Hepatocyte (in vitro differentiated cells): ENCODE results near the gene RNF213. TPM values are rescaled to one million over a fixed set of nuclear protein-coding genes. Genes with fewer than 3 reads are reported as not detected.
"Not testable (repeated sequence)": the region's sequence is repeated elsewhere in the genome, so short reads cannot be mapped to it uniquely, and the experiment has no call there.

ENCODE experiments used
- DNase-seq: peaks from one replicate; pipeline ENCODE4 v3.0.0-alpha.2; 2016; ENCODE audit warnings: low spot score
- H2AFZ ChIP-seq: fragments of 200-600 bp; sonication (generic); 2 replicates; pipeline ENCODE4 v1.6.0; 2016; ENCODE audit warnings: antibody characterized with exemption, mild to moderate bottlenecking
- H3K27ac ChIP-seq: fragments of 200-600 bp; sonication (generic); 2 replicates; pipeline ENCODE4 v1.5.1; 2016; ENCODE audit warnings: mild to moderate bottlenecking
- H3K27me3 ChIP-seq: fragments of 200-600 bp; sonication (generic); 2 replicates; pipeline ENCODE4 v1.6.1; 2016
- H3K36me3 ChIP-seq: fragments of 200-600 bp; sonication (generic); replicated peaks from 2 replicates; pipeline ENCODE4 v1.5.1; 2016; ENCODE audit warnings: low read depth; ENCODE audit not compliant: insufficient read depth
- H3K4me1 ChIP-seq: fragments of 200-600 bp; sonication (generic); 2 replicates; pipeline ENCODE4 v1.5.1; 2016; ENCODE audit warnings: mild to moderate bottlenecking, moderate library complexity; ENCODE audit not compliant: insufficient read depth
- H3K4me2 ChIP-seq: fragments of 200-600 bp; sonication (generic); 2 replicates; pipeline ENCODE4 v1.6.0; 2016
- H3K4me3 ChIP-seq: fragments of 200-600 bp; sonication (generic); 2 replicates; pipeline ENCODE4 v1.5.1; 2016; ENCODE audit warnings: mild to moderate bottlenecking
- H3K79me2 ChIP-seq: fragments of 200-600 bp; sonication (generic); 2 replicates; pipeline ENCODE4 v1.6.0; 2017; ENCODE audit warnings: mild to moderate bottlenecking
- H3K9me2 ChIP-seq: fragments of 200-600 bp; sonication (generic); replicated peaks from 2 replicates; pipeline ENCODE4 v1.6.0; 2017; ENCODE audit warnings: mild to moderate bottlenecking; ENCODE audit not compliant: insufficient read depth
- H3K9me3 ChIP-seq: fragments of 200-600 bp; sonication (generic); 2 replicates; pipeline ENCODE4 v1.5.1; 2016; ENCODE audit warnings: low read depth, mild to moderate bottlenecking
- H4K20me1 ChIP-seq: fragments of 200-600 bp; sonication (generic); 2 replicates; pipeline ENCODE4 v1.6.0; 2016; ENCODE audit warnings: mild to moderate bottlenecking; ENCODE audit not compliant: insufficient read depth, poor library complexity, severe bottlenecking
- CTCF ChIP-seq: fragments of 200-600 bp; sonication (generic); IDR thresholded peaks from 2 replicates; pipeline ENCODE4 v1.5.1; 2016; ENCODE audit warnings: antibody characterized with exemption, mild to moderate bottlenecking; ENCODE audit not compliant: poor library complexity
- EZH2 ChIP-seq: fragments of 200-600 bp; sonication (generic); IDR thresholded peaks from 2 replicates; pipeline ENCODE4 v1.6.1; 2016; ENCODE audit warnings: antibody characterized with exemption, mild to moderate bottlenecking, borderline replicate concordance
- EZH2phosphoT487 ChIP-seq: fragments of 200-600 bp; sonication (generic); IDR thresholded peaks from one replicate; pipeline ENCODE4 v1.6.1; 2018; ENCODE audit warnings: antibody characterized with exemption, mild to moderate bottlenecking, low read depth, moderate library complexity; ENCODE audit not compliant: unreplicated experiment, severe bottlenecking
- WGBS: methylation state at CpG from one replicate; pipeline ENCODE4 v1.1.6; 2016; ENCODE audit warnings: low lambda C conversion rate; ENCODE audit errors: missing lambda C conversion rate; 5-methylcytosine and 5-hydroxymethylcytosine counted together
- polyA plus RNA-seq: library from polyadenylated mRNA; unstranded; fragments of >200 nt; fragmentation: Nextera tagmentation; extraction: Ambion mirVana; gene quantifications from 2 replicates; pipeline ENCODE4 v1.2.1, GENCODE V29; 2016
- total RNA-seq: library from RNA; depleted of rRNA; stranded (reverse); fragments of >200 nt; gene quantifications from 2 replicates; pipeline ENCODE4 v1.2.3, GENCODE V29; 2014

Gene RNF213
- total and polyA plus RNA-seq, 2 experiments from 2014 or later, result 21.1 to 57.4 TPM

- no peak overlapping the region for H3K27ac ChIP-seq
- no peaks in the 10 kb centered on the region for H3K4me1 ChIP-seq
- H4K20me1 ChIP-seq, result no peaks in the 10 kb centered on the region
- H3K9me3 ChIP-seq, result no peaks in the 10 kb centered on the region
- H2AFZ ChIP-seq, result no peak overlapping the region
- H3K4me3 ChIP-seq, result no peak overlapping the region
- no peak overlapping the region for H3K4me2 ChIP-seq
- no peak for TF ChIP-seq CTCF
- TF ChIP-seq EZH2, result no peak
- TF ChIP-seq EZH2phosphoT487, result no peak
- no peaks in the 10 kb centered on the region for H3K79me2 ChIP-seq
- no peak for DNase-seq
- H3K36me3 ChIP-seq, result no peaks in the 10 kb centered on the region
- WGBS, result 97% methylated on average over 26 of the region's 26 CpGs
- H3K27me3 ChIP-seq, result no peaks in the 10 kb centered on the region
- H3K9me2 ChIP-seq, result no peaks in the 10 kb centered on the region
These were observed 16.9 kb upstream of the RNF213 start for GRCh38 chr17:80243526-80244433.

- not testable (repeated sequence) for H3K27me3 ChIP-seq, H3K79me2 ChIP-seq, H4K20me1 ChIP-seq, H3K4me2 ChIP-seq, H2AFZ ChIP-seq, H3K4me3 ChIP-seq, H3K9me3 ChIP-seq, H3K27ac ChIP-seq, H3K36me3 ChIP-seq, H3K9me2 ChIP-seq, H3K4me1 ChIP-seq, DNase-seq
- 95% methylated on average over 6 of the region's 6 CpGs for WGBS
These were observed 16.2 kb upstream of the RNF213 start for GRCh38 chr17:80244448-80244847.

GRCh38 chr17:80244871-80245509, 15.7 kb upstream of the RNF213 start:
- Histone ChIP-seq H3K79me2 (no peaks in the 10 kb centered on the region), H3K9me2 (no peaks in the 10 kb centered on the region), H3K27me3 (no peaks in the 10 kb centered on the region), H2AFZ (no peak overlapping the region), H4K20me1 (no peaks in the 10 kb centered on the region), H3K9me3 (no peaks in the 10 kb centered on the region), H3K27ac (no peak overlapping the region), H3K4me1 (no peaks in the 10 kb centered on the region), H3K4me2 (no peak overlapping the region), H3K36me3 (no peaks in the 10 kb centered on the region), H3K4me3 (no peak overlapping the region)
- no peak for TF ChIP-seq CTCF
- no peak for TF ChIP-seq EZH2phosphoT487
- TF ChIP-seq EZH2, result no peak
- DNase-seq, result no peak
- WGBS, result 93% methylated on average over 21 of the region's 22 CpGs

GRCh38 chr17:80245566-80246265, 14.9 kb upstream of the RNF213 start:
- 99% methylated on average over 25 of the region's 27 CpGs for WGBS
- H3K36me3 ChIP-seq, result no peaks in the 10 kb centered on the region
- no peaks in the 10 kb centered on the region for H3K27me3 ChIP-seq
- H3K4me1 ChIP-seq, result no peaks in the 10 kb centered on the region
- H2AFZ ChIP-seq, result no peak overlapping the region
- no peak for DNase-seq
- no peaks in the 10 kb centered on the region for H3K79me2 ChIP-seq
- H3K27ac ChIP-seq, result no peak overlapping the region
- no peaks in the 10 kb centered on the region for H3K9me2 ChIP-seq
- no peaks in the 10 kb centered on the region for H4K20me1 ChIP-seq
- H3K4me3 ChIP-seq, result no peak overlapping the region
- TF ChIP-seq CTCF, result no peak
- TF ChIP-seq EZH2phosphoT487, result no peak
- TF ChIP-seq EZH2, result no peak
- no peak overlapping the region for H3K4me2 ChIP-seq
- H3K9me3 ChIP-seq, result no peaks in the 10 kb centered on the region
